SIG-M5 (cell line): ENCODE measurements around the gene CCSER1.
"Not testable (repeated sequence)": the region's sequence is repeated elsewhere in the genome, so short reads cannot be mapped to it uniquely, and the experiment has no call there.

Experiments used
- DNase-seq: peaks from one replicate; lab custom pipeline; 2025; lab: John Stamatoyannopoulos, UW

CCSER1 gene

GRCh38 chr4:91590260-91590659, 1463.1 kb downstream of the CCSER1 start:
- DNase-seq: no peak

GRCh38 chr4:91592125-91592524, 1464.9 kb downstream of the CCSER1 start:
- no peak for DNase-seq

GRCh38 chr4:91596718-91597117, 1469.5 kb downstream of the CCSER1 start:
- DNase-seq: no peak

- no peak for DNase-seq
These were observed 1471.5 kb downstream of the CCSER1 start for GRCh38 chr4:91598696-91599095.

- DNase-seq: no peak
These were observed 1473.1 kb downstream of the CCSER1 start for GRCh38 chr4:91600301-91600700.

- no peak for DNase-seq
These were observed 1474.2 kb downstream of the CCSER1 start for GRCh38 chr4:91601401-91601800.

GRCh38 chr4:91611782-91612181, 1484.6 kb downstream of the CCSER1 start:
- DNase-seq: no peak

- DNase-seq: no peak
These were observed 1493.8 kb downstream of the CCSER1 start for GRCh38 chr4:91620952-91621351.

GRCh38 chr4:91621446-91621845, 1494.3 kb downstream of the CCSER1 start:
- no peak for DNase-seq

- DNase-seq: no peak
These were observed 1495.9 kb downstream of the CCSER1 start for GRCh38 chr4:91622925-91623602.

- not testable (repeated sequence) for DNase-seq
These were observed 1496.4 kb downstream of the CCSER1 start for GRCh38 chr4:91623603-91623967.

GRCh38 chr4:91630054-91630453, 1502.9 kb downstream of the CCSER1 start:
- DNase-seq: no peak

GRCh38 chr4:91630764-91631163, 1503.6 kb downstream of the CCSER1 start:
- DNase-seq: no peak

- no peak for DNase-seq
These were observed 1504.1 kb downstream of the CCSER1 start for GRCh38 chr4:91631335-91631734.

GRCh38 chr4:91636083-91636482, 1508.9 kb downstream of the CCSER1 start:
- DNase-seq: no peak
